CD4-positive, alpha-beta T cell treated with Interleukin-4 for 1 hour (primary cell): ENCODE measurements around the gene GIGYF2.
A peak's percentile ranks its signal among the peaks of the same experiment; 100 is the strongest.
"Not testable (repeated sequence)": the region's sequence is repeated elsewhere in the genome, so short reads cannot be mapped to it uniquely, and the experiment has no call there.

ENCODE experiments used
- DNase-seq, 2 donors: peaks; one replicate each; pipeline ENCODE4 v3.0.0-alpha.2; 2020 to 2022

The GIGYF2 gene

GRCh38 chr2:232898592-232899543 is 201.7 kb downstream of the GIGYF2 start:
- no peak for DNase-seq

- no peak for DNase-seq
Observed at GRCh38 chr2:232900811-232901735, 203.9 kb downstream of the GIGYF2 start.

- peak in 1 of 2 donors; percentile 40 for DNase-seq
Observed at GRCh38 chr2:232901736-232902578, 204.8 kb downstream of the GIGYF2 start.

GRCh38 chr2:232903989-232904388 is 206.9 kb downstream of the GIGYF2 start:
- DNase-seq: no peak

GRCh38 chr2:232906867-232907717 is 210.0 kb downstream of the GIGYF2 start:
- DNase-seq: not testable (repeated sequence)

- not testable (repeated sequence) for DNase-seq
Observed at GRCh38 chr2:232907718-232908085, 210.6 kb downstream of the GIGYF2 start.

GRCh38 chr2:232908695-232909094 is 211.6 kb downstream of the GIGYF2 start:
- DNase-seq: no peak
